GM10266 (cell line): ENCODE results near the gene LBHD2.
"Not testable (repeated sequence)": the region's sequence is repeated elsewhere in the genome, so short reads cannot be mapped to it uniquely, and the experiment has no call there.

ENCODE experiments used
- DNase-seq: peaks from one replicate; pipeline ENCODE4 v3.0.0; 2012; ENCODE audit errors: extremely low spot score
- CTCF ChIP-seq: IDR thresholded peaks from 2 replicates; pipeline ENCODE4 v1.5.1; 2012; ENCODE audit warnings: mild to moderate bottlenecking, low read depth; ENCODE audit not compliant: control insufficient read depth, insufficient read depth; ENCODE audit errors: missing control alignments

Gene LBHD2

GRCh38 chr14:103109535-103110441 lies 25.8 kb downstream of the LBHD2 start:
- no peak for TF ChIP-seq CTCF
- DNase-seq: no peak

GRCh38 chr14:103110681-103111231 lies 26.7 kb downstream of the LBHD2 start:
- TF ChIP-seq CTCF: no peak
- DNase-seq: no peak

- TF ChIP-seq CTCF: no peak
- DNase-seq: no peak
Measured at GRCh38 chr14:103111232-103111868, 27.3 kb downstream of the LBHD2 start.

- no peak for TF ChIP-seq CTCF
- no peak for DNase-seq
Measured at GRCh38 chr14:103112400-103113243, 28.6 kb downstream of the LBHD2 start.

GRCh38 chr14:103113303-103113702 lies 29.3 kb downstream of the LBHD2 start:
- no peak for TF ChIP-seq CTCF
- DNase-seq: no peak

GRCh38 chr14:103113774-103114173 lies 29.8 kb downstream of the LBHD2 start:
- no peak for DNase-seq
- TF ChIP-seq CTCF: no peak

- not testable (repeated sequence) for DNase-seq
Measured at GRCh38 chr14:103115086-103115679, 31.2 kb downstream of the LBHD2 start.
